H1 (cell line): Measurements from ENCODE around the gene DCDC2. TPM values are rescaled to one million over a fixed set of nuclear protein-coding genes. Genes with fewer than 3 reads are reported as not detected.

Experiments
- CTCF ChIA-PET: fragments of 300-600 bp; sonication (Branson Sonifier 250); formaldehyde crosslinking; loops from one replicate; lab custom pipeline; 2021; ENCODE audit not compliant: partially characterized antibody; lab: Charles Lee
- POLR2A ChIA-PET: fragments of 300-600 bp; sonication (Branson Sonifier 250); formaldehyde crosslinking; loops from one replicate; lab custom pipeline; 2021; ENCODE audit warnings: inconsistent platforms; ENCODE audit not compliant: partially characterized antibody; lab: Charles Lee
- DNase-seq, 2 experiments: peaks; one replicate each; pipeline versions ENCODE4 v3.0.0 to v3.0.0-alpha.2; 2010 to 2022; ENCODE audit warnings: low spot score in 2 of 2, low read depth in 1 of 2, mixed read lengths in 1 of 2
- FAIRE-seq: peaks from 2 replicates; lab custom pipeline; 2011; peaks lifted over from hg19 to GRCh38; lab: Jason Lieb, UNC
- H2AFZ ChIP-seq: 2 replicates; pipeline ENCODE4 v1.8.1; 2012; ENCODE audit warnings: low read length, inconsistent platforms
- H2AK5ac ChIP-seq: 2 replicates; pipeline ENCODE4 v1.6.1; 2013; ENCODE audit warnings: low read depth, low read length
- H2BK120ac ChIP-seq: replicated peaks from 2 replicates; pipeline ENCODE3; 2013; ENCODE audit warnings: low read depth, low read length, inconsistent platforms
- H2BK12ac ChIP-seq: 2 replicates; pipeline ENCODE4 v1.6.1; 2013; ENCODE audit warnings: low read depth, low read length
- H2BK15ac ChIP-seq: 2 replicates; pipeline ENCODE4 v1.6.1; 2013; ENCODE audit warnings: low read length
- H2BK20ac ChIP-seq: 2 replicates; pipeline ENCODE4 v1.6.1; 2013; ENCODE audit warnings: low read length
- H2BK5ac ChIP-seq: 2 replicates; pipeline ENCODE4 v1.6.1; 2013; ENCODE audit warnings: low read depth, low read length
- H3K14ac ChIP-seq: 2 replicates; pipeline ENCODE4 v1.6.1; 2013; ENCODE audit warnings: inconsistent platforms; ENCODE audit not compliant: insufficient read length
- H3K18ac ChIP-seq: 2 replicates; pipeline ENCODE4 v1.6.1; 2013; ENCODE audit warnings: low read length; ENCODE audit errors: extremely low read depth
- H3K23ac ChIP-seq: 2 replicates; pipeline ENCODE4 v1.6.1; 2013; ENCODE audit warnings: inconsistent platforms; ENCODE audit not compliant: insufficient read length
- H3K23me2 ChIP-seq: 2 replicates; pipeline ENCODE4 v1.6.1; 2013; ENCODE audit warnings: low read depth, low read length
- H3K27ac ChIP-seq: 2 replicates; pipeline ENCODE4 v1.6.1; 2011; ENCODE audit warnings: low read depth, low read length, inconsistent platforms
- H3K27me3 ChIP-seq, 4 experiments: replicated peaks in 1 of 4; 1 replicate in 1 of 4; 2 replicates in 3 of 4; pipeline versions ENCODE4 v1.6.1 to v1.8.1; 2011 to 2013; ENCODE audit warnings: low read length in 3 of 4, mild to moderate bottlenecking in 3 of 4, inconsistent platforms in 2 of 4, mixed read lengths in 2 of 4, moderate library complexity in 1 of 4; ENCODE audit not compliant: control insufficient read depth in 3 of 4, insufficient read depth in 3 of 4; ENCODE audit errors: extremely low read depth in 1 of 4
- H3K36me3 ChIP-seq, 4 experiments: 2 replicates each; pipeline versions ENCODE4 v1.6.1 to v1.8.1; 2011 to 2013; ENCODE audit warnings: mild to moderate bottlenecking in 4 of 4, low read length in 3 of 4, moderate library complexity in 2 of 4, control low read depth in 1 of 4, inconsistent platforms in 1 of 4; ENCODE audit not compliant: insufficient read depth in 4 of 4, control insufficient read depth in 2 of 4
- H3K4ac ChIP-seq: replicated peaks from 2 replicates; pipeline ENCODE3; 2013; ENCODE audit warnings: low read length, low read depth, mixed read lengths, inconsistent platforms; ENCODE audit not compliant: insufficient read length
- H3K4me1 ChIP-seq, 4 experiments: replicated peaks in 1 of 4; 1 replicate in 1 of 4; 2 replicates in 3 of 4; pipeline versions ENCODE4 v1.6.1 to v1.8.1; 2011 to 2013; ENCODE audit warnings: low read length in 3 of 4, inconsistent platforms in 2 of 4, mixed read lengths in 1 of 4; ENCODE audit not compliant: insufficient read depth in 4 of 4, control insufficient read depth in 3 of 4
- H3K4me2 ChIP-seq, 2 experiments: 2 replicates each; pipeline versions ENCODE4 v1.6.1 to v1.8.1; 2011 to 2013; ENCODE audit warnings: low read depth in 2 of 2, low read length in 2 of 2, control low read depth in 1 of 2, inconsistent platforms in 1 of 2, mild to moderate bottlenecking in 1 of 2; ENCODE audit not compliant: insufficient read depth in 1 of 2
- H3K4me3 ChIP-seq, 4 experiments: fragments of 200-600, 300-600 bp in 1 of 4; sonication (generic), shearing (Covaris generic), sonication (Bioruptor Twin) in 1 of 4; 2 replicates each; pipeline versions ENCODE4 v1.5.1 to v1.8.1; 2011 to 2016; ENCODE audit warnings: low read length in 4 of 4, low read depth in 3 of 4, control low read depth in 2 of 4, inconsistent platforms in 2 of 4, mild to moderate bottlenecking in 2 of 4, mixed read lengths in 1 of 4, moderate library complexity in 1 of 4; ENCODE audit not compliant: insufficient read depth in 2 of 4; ENCODE audit errors: extremely low read depth in 1 of 4
- H3K56ac ChIP-seq: replicated peaks from 2 replicates; pipeline ENCODE3; 2013; ENCODE audit warnings: low read depth, mild to moderate bottlenecking, mixed read lengths, low read length, inconsistent platforms; ENCODE audit not compliant: insufficient read length
- H3K79me1 ChIP-seq: 2 replicates; pipeline ENCODE4 v1.6.1; 2013; ENCODE audit warnings: low read depth, low read length, control low read depth
- H3K79me2 ChIP-seq, 2 experiments: 2 replicates each; pipeline versions ENCODE4 v1.6.1 to v1.8.1; 2012 to 2013; ENCODE audit warnings: low read length in 2 of 2, mild to moderate bottlenecking in 2 of 2, inconsistent platforms in 1 of 2; ENCODE audit not compliant: insufficient read depth in 2 of 2, control insufficient read depth in 1 of 2
- H3K9ac ChIP-seq, 4 experiments: replicated peaks in 1 of 4; 1 replicate in 1 of 4; 2 replicates in 3 of 4; pipeline versions ENCODE4 v1.6.1 to v1.8.1; 2011 to 2013; ENCODE audit warnings: low read depth in 3 of 4, low read length in 3 of 4, control low read depth in 2 of 4, mild to moderate bottlenecking in 2 of 4, moderate library complexity in 2 of 4, inconsistent platforms in 1 of 4; ENCODE audit errors: extremely low read depth in 1 of 4
- H3K9me3 ChIP-seq, 2 experiments: 2 replicates each; pipeline versions ENCODE4 v1.6.1 to v1.8.1; 2012 to 2013; ENCODE audit warnings: mild to moderate bottlenecking in 2 of 2, moderate library complexity in 2 of 2, control low read depth in 1 of 2, inconsistent platforms in 1 of 2, low read depth in 1 of 2, low read length in 1 of 2, mixed read lengths in 1 of 2; ENCODE audit not compliant: insufficient read depth in 2 of 2
- H4K20me1 ChIP-seq, 2 experiments: replicated peaks in 1 of 2; 2 replicates each; pipeline versions ENCODE3 to v1.8.1; 2011 to 2013; ENCODE audit warnings: inconsistent platforms in 2 of 2, low read length in 2 of 2, mild to moderate bottlenecking in 1 of 2; ENCODE audit not compliant: insufficient read depth in 2 of 2, control insufficient read depth in 1 of 2
- H4K5ac ChIP-seq: 2 replicates; pipeline ENCODE4 v1.6.1; 2013; ENCODE audit warnings: low read length, low read depth, mixed read lengths, inconsistent platforms; ENCODE audit not compliant: insufficient read length
- H4K8ac ChIP-seq: 2 replicates; pipeline ENCODE4 v1.8.0; 2013; ENCODE audit warnings: mild to moderate bottlenecking, moderate library complexity, low read length, inconsistent platforms; ENCODE audit not compliant: insufficient read depth; ENCODE audit errors: extremely low read depth
- H4K91ac ChIP-seq: replicated peaks from 2 replicates; pipeline ENCODE3; 2013; ENCODE audit warnings: low read length, mixed read lengths, inconsistent platforms; ENCODE audit not compliant: insufficient read length
- CBX5 ChIP-seq: fragments of 300-800, 300-1000 bp; sonication (generic); IDR thresholded peaks from 2 replicates; pipeline ENCODE4 v1.7.1; 2016; ENCODE audit warnings: antibody characterized with exemption, low read length, low read depth
- CHD1 ChIP-seq: IDR thresholded peaks from 2 replicates; pipeline ENCODE4 v1.6.1; 2012; ENCODE audit warnings: low read depth, low read length, improper control_type of control experiment
- EZH2 ChIP-seq: fragments of 200-600 bp; sonication (generic); IDR thresholded peaks from 2 replicates; pipeline ENCODE4 v1.7.1; 2012; ENCODE audit warnings: low read depth, mild to moderate bottlenecking, moderate library complexity, low read length, inconsistent platforms; ENCODE audit not compliant: severe bottlenecking
- HDAC2 ChIP-seq, 2 experiments: fragments of 300-600 bp in 1 of 2; sonication (generic) in 1 of 2; IDR thresholded peaks; 2 replicates each; pipeline ENCODE4 v1.6.1; 2011 to 2012; ENCODE audit warnings: low read depth in 2 of 2, low read length in 2 of 2, mild to moderate bottlenecking in 2 of 2, moderate library complexity in 2 of 2, borderline replicate concordance in 1 of 2, inconsistent platforms in 1 of 2
- RAD21 ChIP-seq, 2 experiments: IDR thresholded peaks in 1 of 2; conservative IDR thresholded peaks in 1 of 2; 2 replicates each; pipeline ENCODE4 v1.6.1; 2011; ENCODE audit warnings: low read depth in 2 of 2, low read length in 2 of 2, improper control_type of control experiment in 1 of 2, inconsistent platforms in 1 of 2, mild to moderate bottlenecking in 1 of 2, moderate library complexity in 1 of 2
- TBP ChIP-seq: IDR thresholded peaks from 2 replicates; pipeline ENCODE4 v1.6.1; 2011; ENCODE audit warnings: low read depth, low read length, improper control_type of control experiment
- WGBS, 2 experiments: shearing (Covaris generic) in 1 of 2; methylation state at CpG; one replicate each; pipeline versions ENCODE4 v1.1.6 to v1.1.7; 2013 to 2015; ENCODE audit warnings: low lambda C conversion rate in 2 of 2, mixed read lengths in 2 of 2, inconsistent platforms in 1 of 2, low coverage in 1 of 2, missing lambda C conversion rate in 1 of 2; ENCODE audit not compliant: insufficient replicate concordance in 2 of 2, insufficient coverage in 1 of 2, insufficient read length in 1 of 2; ENCODE audit errors: extremely low coverage in 1 of 2, missing lambda C conversion rate in 1 of 2; 5-methylcytosine and 5-hydroxymethylcytosine counted together
- polyA plus RNA-seq, 7 experiments: library from polyadenylated mRNA; depleted of rRNA in 3 of 7; stranded (reverse) in 5 of 7; unstranded in 2 of 7; fragments of >200 nt in 5 of 7; fragments of 200-250 nt in 2 of 7; gene quantifications; 1 replicate in 5 of 7; 2 replicates in 1 of 7; 4 replicates in 1 of 7; pipeline versions ENCODE4 v1.2.1 to v1.2.3, GENCODE V29; 2011 to 2013; ENCODE audit warnings: missing spikeins in 2 of 7, mixed read lengths in 2 of 7
- total RNA-seq: library from RNA; stranded (reverse); fragmentation: NEBNext Ultra II Directional; extraction: Animal tissue kit (Norgen Biotek cat#: 25700); gene quantifications from 2 replicates; pipeline ENCODE4 v1.2.1, GENCODE V29; 2021

Gene DCDC2
- total and polyA plus RNA-seq, 2 of the 8 experiments (the other 6 are each of a cell fraction or from before 2014, with no cell fraction given), result 0.03 to 0.15 TPM

DNA sequence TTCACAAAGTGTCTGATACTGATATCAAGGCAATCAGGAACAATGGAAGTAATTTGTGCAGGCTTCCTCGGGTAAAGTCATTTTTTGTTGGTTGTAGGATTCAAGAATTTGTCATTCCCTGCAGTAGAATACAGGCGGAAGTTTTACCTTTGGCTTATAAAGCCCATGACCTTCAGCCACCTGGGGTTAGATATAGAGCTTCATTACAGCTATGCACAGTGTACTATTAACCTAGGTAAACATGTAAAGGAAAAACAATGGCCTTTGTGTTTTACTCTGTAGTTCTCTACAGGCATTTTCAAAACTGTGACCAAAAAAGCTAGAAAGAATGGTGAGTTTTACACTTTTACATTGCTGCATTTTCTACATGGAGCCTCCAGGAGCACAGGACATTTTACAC is 116.9 kb downstream of the DCDC2 start:
- FAIRE-seq (peak; percentile 72), DNase-seq (no peak)
- Histone ChIP-seq H3K27me3 (no peaks in the 10 kb centered on the region), H2AFZ (no peak overlapping the region), H3K14ac (no peak overlapping the region), H3K23me2 (no peaks in the 10 kb centered on the region), H3K79me2 (no peaks in the 10 kb centered on the region), H4K20me1 (no peaks in the 10 kb centered on the region), H3K79me1 (no peaks in the 10 kb centered on the region), H3K4me3 (no peak overlapping the region), H3K36me3 (no peaks in the 10 kb centered on the region), H2BK120ac (no peak overlapping the region), H3K4me1 (peaks cover 0 to 3% (median 0%) of the 10 kb centered on the region in 4 experiments; a peak in 2 of 7 replicates), H2BK12ac (no peak overlapping the region), H3K9me3 (no peaks in the 10 kb centered on the region), H3K4me2 (no peak overlapping the region), H3K4ac (no peak overlapping the region), H3K9ac (no peak overlapping the region), H2BK5ac (no peak overlapping the region), H4K5ac (no peak overlapping the region), H2BK20ac (no peak overlapping the region), H4K8ac (no peak overlapping the region), H3K18ac (no peak overlapping the region), H2BK15ac (no peak overlapping the region), H3K27ac (no peak overlapping the region), H3K56ac (no peak overlapping the region), H4K91ac (no peak overlapping the region), H2AK5ac (no peak overlapping the region), H3K23ac (no peak overlapping the region)
- CTCF ChIA-PET, result interaction anchor here (0.6 to 4.8 kb wide), 3 partner anchors 17 to 66 kb away, joined by 3 to 21 read pairs (median 3); no protein-coding TSS in a partner anchor
- TF ChIP-seq EZH2 (no peak), TBP (no peak), RAD21 (IDR thresholded peaks at IDR 0.05 in 1 of 2, conservative IDR thresholded peaks at IDR 0.05 in 1 of 2; ENCODE audit: low read depth in 2 of 2, low read length in 2 of 2) (no peak), CHD1 (no peak), CBX5 (no peak), HDAC2 (IDR thresholded peaks at IDR 0.05; ENCODE audit: borderline replicate concordance in 1 of 2, low read depth in 2 of 2, low read length in 2 of 2) (no peak)
- POLR2A ChIA-PET, result interaction anchor here (0.6 kb wide), 1 partner anchor 425 kb away, joined by 3 read pairs; no protein-coding TSS in a partner anchor
- WGBS, 2 experiments, result 63% methylated on average over 2 of the region's 2 CpGs; no CpG with 5 or more reads in 1 of the 2 experiments
